Motor neuron (in vitro differentiated cells): ENCODE results near the gene SLC25A17. TPM values are rescaled to one million over a fixed set of nuclear protein-coding genes. Genes with fewer than 3 reads are reported as not detected.
"Not testable (repeated sequence)": the region's sequence is repeated elsewhere in the genome, so short reads cannot be mapped to it uniquely, and the experiment has no call there.

Experiments used
- ATAC-seq, 8 experiments: fragments of 200-7000 bp; cut with Tn5 transposase; replicated peaks in 6 of 8; 2 replicates each; pipeline ENCODE4 v1.8.0; 2021; ENCODE audit warnings: mild to moderate bottlenecking in 8 of 8, moderate library complexity in 8 of 8
- H3K27ac ChIP-seq, 2 donors: fragments of 250-450 bp; sonication (Bioruptor Pico); 2 replicates each; pipeline ENCODE4 v1.9.0; 2021; ENCODE audit warnings: antibody characterized with exemption in 2 of 2, mild to moderate bottlenecking in 2 of 2, moderate library complexity in 1 of 2
- H3K4me1 ChIP-seq, 2 donors: fragments of 250-450 bp; sonication (Bioruptor Pico); replicated peaks in 1 of 2; 2 replicates each; pipeline ENCODE4 v1.6.1; 2021; ENCODE audit warnings: antibody characterized with exemption in 2 of 2, mild to moderate bottlenecking in 2 of 2, moderate library complexity in 1 of 2
- H3K4me3 ChIP-seq, 5 donors: fragments of 250-450 bp; sonication (Bioruptor Pico); 2 replicates each; pipeline ENCODE4 v1.9.0; 2021; ENCODE audit warnings: antibody characterized with exemption in 5 of 5, mild to moderate bottlenecking in 5 of 5, moderate library complexity in 4 of 5
- WGBS, 10 experiments: fragments of 450-650 bp; shearing (Covaris generic); methylation state at CpG; one replicate each; pipeline ENCODE4 v1.0.0; 2022; 5-methylcytosine and 5-hydroxymethylcytosine counted together
- in situ Hi-C, 9 experiments: fragments of 400-800 bp; cut with MboI; loops; one replicate each; pipeline ENCODE4 v1.15.0; 2021; ENCODE audit warnings: low sequenced_read_pairs in 9 of 9, low pct_unique_long_range_greater_than_20kb in 2 of 9; ENCODE audit not compliant: unreplicated experiment in 9 of 9
- total RNA-seq, 8 experiments: library from RNA; unstranded; fragments of 300-600 nt; gene quantifications; 2 replicates each; pipeline versions ENCODE4 v1.2.3 to v1.2.4, GENCODE V29; 2022

SLC25A17 gene
- total RNA-seq, 8 experiments from 2014 or later: 11.6 to 25.9 (median 19.3) TPM

DNA sequence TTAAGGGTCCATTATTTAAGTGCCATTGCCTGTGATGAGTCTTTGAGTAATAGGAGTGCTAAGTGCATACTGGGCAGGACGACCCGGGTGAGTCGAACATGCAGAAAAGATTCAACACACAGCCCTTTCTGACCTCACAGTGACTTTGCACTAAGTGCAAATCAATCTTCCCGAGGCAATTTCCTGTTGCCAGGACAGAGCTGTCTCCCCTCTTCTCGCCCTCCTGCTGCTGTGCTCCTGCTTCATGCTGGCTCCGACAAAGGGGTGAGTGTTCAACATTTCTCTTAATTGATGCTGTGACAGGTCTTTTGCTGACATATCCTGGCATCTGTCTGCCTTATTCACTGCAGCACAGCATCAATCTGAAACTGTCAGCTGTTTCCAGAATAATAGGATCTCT, 97.9 kb downstream of the SLC25A17 start:
- ATAC-seq: peak; percentile 90 to 94 (median 92)
- H3K27ac ChIP-seq: peak overlapping the region; percentile 76 to 79
- no peak overlapping the region for H3K4me3 ChIP-seq
- peaks cover 20% of the 10 kb centered on the region in 2 donors for H3K4me1 ChIP-seq
- WGBS, 10 experiments: 0 to 20% (median 0%) methylated on average over 1 to 4 of the region's 6 CpGs; no CpG with 5 or more reads in 1 of the 10 experiments
- in situ Hi-C loops: no loop called here

DNA sequence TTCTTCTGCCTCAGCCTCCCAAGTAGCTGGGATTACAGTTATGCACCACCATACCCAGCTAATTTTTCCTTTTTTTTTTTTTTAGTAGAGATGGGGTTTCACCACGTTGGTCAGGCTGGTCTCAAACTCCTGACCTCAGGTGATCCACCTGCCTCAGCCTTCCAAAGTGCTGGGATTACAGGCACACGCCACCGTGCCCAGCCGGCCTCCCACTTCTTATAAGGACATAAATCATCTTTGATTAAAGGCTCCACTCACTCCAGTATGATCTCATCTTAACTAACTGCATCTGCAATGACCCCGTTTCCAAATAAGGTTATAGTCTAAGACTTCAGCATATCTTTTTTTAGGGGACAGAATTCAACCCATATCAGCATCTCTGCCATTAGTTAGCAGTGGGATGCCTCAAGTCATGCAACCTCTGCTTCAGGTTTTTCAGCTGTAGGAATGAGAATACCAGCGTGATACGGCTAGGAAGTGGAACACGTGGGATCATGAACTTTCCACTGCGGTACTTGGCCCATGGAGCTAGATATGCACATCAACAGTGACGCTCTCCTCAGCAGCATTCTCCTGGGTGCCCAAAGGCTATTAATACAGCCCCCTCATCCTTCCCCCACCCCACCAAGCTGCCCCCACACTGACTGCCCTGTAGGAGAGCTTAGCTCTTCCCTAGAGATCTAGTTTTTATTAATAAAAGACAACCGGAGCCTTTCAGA, 98.4 kb downstream of the SLC25A17 start:
- WGBS, 10 experiments: 0 to 60% (median 17%) methylated on average over 1 to 5 of the region's 11 CpGs; no CpG with 5 or more reads in 1 of the 10 experiments
- H3K27ac ChIP-seq: peak overlapping the region; percentile 76 to 79
- H3K4me3 ChIP-seq: no peak overlapping the region
- ATAC-seq: peak in 5 of 8 experiments; percentile 25 to 77 (median 62)
- in situ Hi-C loops: no loop called here
- peaks cover 20% of the 10 kb centered on the region in 2 donors for H3K4me1 ChIP-seq

DNA sequence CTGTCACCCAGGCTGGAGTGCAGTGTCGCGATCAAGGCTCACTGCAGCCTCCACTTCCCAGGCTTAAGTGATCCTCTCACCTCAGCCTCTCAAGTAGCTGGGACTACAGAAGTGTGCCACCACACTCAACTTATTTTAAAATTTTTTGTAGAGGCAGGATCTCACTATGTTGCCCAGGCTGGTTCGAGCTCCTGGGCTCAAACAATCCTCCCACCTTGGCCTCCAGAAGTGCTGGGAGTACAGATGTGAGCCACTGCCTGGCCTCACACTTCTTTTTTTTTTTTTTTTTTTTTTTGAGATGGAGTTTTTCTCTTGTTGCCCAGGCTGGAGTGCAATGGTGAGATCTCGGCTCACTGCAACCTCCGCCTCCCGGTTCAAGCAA, 99.0 kb downstream of the SLC25A17 start:
- WGBS, 10 experiments: 79 to 100% (median 94%) methylated on average over 2 to 6 of the region's 6 CpGs; no CpG with 5 or more reads in 2 of the 10 experiments
- Histone ChIP-seq H3K4me1 (peaks cover 20% of the 10 kb centered on the region in 2 donors), H3K27ac (peak overlapping the region; percentile 76 to 79)
- ATAC-seq, in situ Hi-C loops, H3K4me3 ChIP-seq: not testable (repeated sequence)

Other genes starting within 250 kb of the SLC25A17 start
- 10 to 100 TPM; 13.1 to 33.2 (median 21.7) TPM for gene MRTFA, start 182.6 kb downstream of the SLC25A17 start, total RNA-seq
- gene MCHR1, start 139.9 kb downstream of the SLC25A17 start, total RNA-seq: 10 to 100 TPM in 1 of 8 experiments, 1 to 10 TPM in 7; 1.7 to 18.7 (median 3.5) TPM
- 100 to 1,000 TPM; 195 to 321 (median 222) TPM for gene ST13, start 37.3 kb upstream of the SLC25A17 start, total RNA-seq
- 10 to 100 TPM; 10.8 to 28.1 (median 16.9) TPM for gene XPNPEP3, start 37.8 kb upstream of the SLC25A17 start, total RNA-seq
- 1 to 10 TPM in 5 of 8 experiments, under 1 TPM in 3; 0.56 to 2.8 (median 1.3) TPM for gene DNAJB7, start 42.8 kb upstream of the SLC25A17 start, total RNA-seq
- 100 to 1,000 TPM in 1 of 8 experiments, 10 to 100 TPM in 7; 48.7 to 109 (median 67.6) TPM for gene RBX1, start 132.0 kb upstream of the SLC25A17 start, total RNA-seq